AG20443 (cell line): ENCODE results near the gene VAV2.
"Not testable (repeated sequence)": the region's sequence is repeated elsewhere in the genome, so short reads cannot be mapped to it uniquely, and the experiment has no call there.

Source experiments
- DNase-seq: peaks from one replicate; pipeline ENCODE4 v3.0.0; 2012; ENCODE audit warnings: low spot score, mixed read lengths

VAV2 gene

DNA sequence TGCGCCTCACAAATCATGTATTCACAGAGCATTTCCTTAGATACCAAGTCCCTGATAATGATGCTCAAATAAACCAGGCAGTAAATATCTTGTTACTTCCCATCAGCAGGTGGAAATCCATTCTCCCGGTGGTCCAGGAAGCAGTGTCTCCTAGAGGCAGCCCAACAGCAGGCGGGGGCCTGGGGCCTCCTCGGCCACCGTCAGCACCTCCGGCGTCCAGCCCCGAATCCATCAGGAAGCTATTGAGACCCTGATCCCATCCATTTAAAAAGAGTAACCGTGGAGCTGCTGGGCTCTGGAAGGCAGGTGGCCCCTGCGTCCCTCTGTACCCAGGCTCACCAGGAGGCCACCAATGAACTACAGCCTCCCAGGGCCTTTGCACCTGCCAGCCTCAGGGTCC lies 54.0 kb downstream of the VAV2 start:
- DNase-seq, result no peak

DNA sequence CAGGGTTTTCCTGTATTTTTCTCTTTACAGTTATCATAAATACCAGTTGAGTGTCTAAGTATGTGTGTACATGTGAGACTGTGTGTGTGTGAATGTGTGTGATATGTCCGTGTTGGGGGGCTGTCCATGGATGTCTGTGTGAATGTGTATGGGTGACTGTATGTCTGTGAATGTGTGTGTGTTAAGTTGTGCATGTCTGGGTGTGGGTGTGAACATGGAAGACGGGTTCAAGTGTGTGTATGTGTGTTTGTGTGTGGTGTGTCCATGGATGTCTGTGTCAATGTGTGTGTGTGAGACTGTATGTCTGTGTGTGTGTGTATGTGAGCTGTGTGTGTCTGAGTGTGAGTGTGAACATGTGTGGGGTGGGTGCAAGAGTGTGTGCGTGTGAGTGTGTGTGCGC lies 55.0 kb downstream of the VAV2 start:
- no peak for DNase-seq

DNA sequence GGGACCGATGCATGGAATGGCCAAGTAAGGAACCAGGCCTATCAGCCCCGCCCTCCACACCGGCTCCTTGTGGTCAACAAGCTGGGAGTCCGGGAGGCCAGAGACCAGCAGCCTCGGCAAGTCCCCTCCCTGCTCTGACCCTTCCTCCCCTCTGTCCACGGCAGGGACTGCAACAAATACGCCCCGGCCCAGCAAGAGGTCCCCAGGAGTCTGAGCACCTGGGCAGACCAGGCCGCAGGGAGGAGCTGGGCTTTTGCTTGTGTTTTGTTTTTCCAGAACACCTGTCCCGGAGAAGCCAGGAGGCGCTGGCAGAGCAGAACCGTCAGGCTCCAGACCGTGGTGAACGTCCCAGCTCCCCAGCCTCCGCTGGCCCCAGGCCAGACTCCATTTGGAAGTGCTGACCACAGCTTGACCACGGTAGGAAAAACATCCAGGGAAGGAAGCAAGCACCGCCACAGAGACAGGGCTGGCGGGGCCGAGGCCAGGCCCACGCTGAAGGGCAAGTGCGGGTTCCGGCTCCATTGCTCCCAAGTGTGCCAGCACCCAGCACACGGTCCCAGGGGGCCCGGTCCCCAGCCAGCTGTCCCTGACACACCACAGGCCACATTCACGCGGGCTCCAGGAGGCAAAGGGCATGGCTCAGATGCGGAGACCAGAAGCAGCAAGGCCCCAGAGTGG lies 56.7 kb downstream of the VAV2 start:
- no peak for DNase-seq

DNA sequence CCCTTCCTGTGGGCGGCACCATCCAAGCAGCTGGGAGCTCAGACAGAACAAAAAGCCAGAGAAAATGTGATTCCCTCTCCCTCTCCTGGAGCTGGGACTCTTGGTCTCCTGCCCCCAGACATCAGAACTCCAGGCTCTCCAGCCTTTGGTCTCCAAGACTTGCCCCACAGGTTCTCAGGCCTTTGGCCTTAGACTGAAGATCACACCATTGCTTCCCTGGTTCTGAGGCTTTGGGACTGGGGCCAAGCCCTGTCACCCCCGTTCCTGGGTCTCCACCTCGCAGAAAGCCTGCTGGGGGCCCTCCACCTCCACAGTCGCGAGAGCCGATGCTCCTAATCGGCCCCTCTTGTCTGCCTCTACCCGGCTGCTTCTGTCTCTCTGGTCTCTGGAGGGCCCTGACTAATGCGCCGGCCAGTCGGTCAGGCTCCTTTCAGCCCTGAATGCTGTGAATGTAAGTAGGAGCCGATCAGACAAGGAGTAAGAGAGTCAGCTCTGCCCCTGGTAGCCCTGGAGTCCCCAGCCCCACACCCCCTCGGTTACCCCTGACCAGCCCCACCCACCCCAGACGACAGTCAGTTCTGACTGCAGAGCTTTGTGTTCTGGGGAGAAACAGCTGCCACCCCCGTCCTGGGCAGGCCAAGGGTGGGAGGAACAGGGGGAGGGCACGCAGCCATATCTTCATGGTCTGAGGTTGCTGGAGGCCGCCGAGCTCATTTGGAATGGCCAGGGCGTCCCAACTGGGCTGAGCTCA lies 57.5 kb downstream of the VAV2 start:
- no peak for DNase-seq

DNA sequence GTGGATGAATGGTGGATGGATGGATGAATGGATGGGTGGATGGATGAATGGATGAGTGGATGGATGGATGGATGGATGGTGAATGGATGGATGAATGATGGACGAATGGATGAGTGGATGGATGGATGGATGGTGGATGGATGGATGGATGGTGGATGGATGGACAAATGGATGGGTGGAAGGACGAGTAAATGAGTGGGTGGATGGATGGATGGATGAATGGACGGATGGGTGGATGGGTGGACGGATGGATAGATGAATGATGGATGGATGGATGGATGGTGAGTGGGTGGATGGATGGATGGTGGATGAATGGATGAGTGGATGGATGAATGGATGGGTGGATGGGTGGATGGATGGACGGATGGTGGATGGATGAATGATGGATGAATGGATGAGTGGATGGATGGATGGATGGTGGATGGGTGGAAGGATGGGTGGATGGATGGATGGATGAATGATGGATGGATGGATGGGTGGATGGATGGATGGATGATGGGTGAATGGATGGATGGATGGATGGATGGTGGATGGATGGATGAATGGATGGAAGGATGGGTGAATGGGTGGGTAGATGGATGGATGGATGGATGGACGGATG lies 58.6 kb downstream of the VAV2 start:
- no peak for DNase-seq

DNA sequence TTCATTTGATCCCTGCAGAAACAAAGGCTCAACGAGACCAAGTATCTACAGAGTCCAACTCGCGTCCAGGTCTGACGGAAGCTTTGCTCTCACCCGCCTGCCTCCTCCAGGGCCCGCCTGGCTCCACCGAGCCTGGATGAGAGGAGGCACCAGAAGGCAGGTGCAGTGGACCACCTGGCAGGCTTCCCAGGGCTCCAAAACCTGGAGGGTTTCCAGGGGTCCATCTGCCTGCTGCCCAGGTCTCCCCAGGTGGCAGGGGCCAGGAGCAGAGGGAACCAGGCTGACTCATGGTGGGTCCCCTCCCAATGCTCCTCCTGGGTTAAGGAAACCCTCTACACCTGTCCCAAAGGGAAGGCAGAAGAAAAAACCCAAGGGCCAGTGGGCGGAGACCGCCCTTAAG lies 59.5 kb downstream of the VAV2 start:
- no peak for DNase-seq

DNA sequence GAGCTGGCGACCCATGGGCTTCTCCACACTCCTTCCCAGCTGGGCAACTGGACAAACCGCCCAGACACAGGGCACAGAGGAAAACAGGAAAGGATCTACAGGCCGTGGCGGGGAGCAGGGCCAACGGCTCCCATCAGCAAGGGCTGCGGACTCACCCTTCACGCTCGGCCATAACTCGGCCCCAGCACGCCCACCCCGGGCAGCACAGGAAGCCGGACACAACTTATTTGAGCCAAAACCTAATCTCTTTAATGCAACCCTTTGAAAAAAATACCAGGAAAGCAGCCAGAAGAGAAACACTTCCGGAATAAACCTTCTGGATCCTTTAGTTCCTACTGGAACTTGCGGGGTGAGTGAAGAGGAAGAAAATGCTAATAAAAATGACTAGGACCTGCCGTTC lies 59.9 kb downstream of the VAV2 start:
- DNase-seq, result no peak

DNA sequence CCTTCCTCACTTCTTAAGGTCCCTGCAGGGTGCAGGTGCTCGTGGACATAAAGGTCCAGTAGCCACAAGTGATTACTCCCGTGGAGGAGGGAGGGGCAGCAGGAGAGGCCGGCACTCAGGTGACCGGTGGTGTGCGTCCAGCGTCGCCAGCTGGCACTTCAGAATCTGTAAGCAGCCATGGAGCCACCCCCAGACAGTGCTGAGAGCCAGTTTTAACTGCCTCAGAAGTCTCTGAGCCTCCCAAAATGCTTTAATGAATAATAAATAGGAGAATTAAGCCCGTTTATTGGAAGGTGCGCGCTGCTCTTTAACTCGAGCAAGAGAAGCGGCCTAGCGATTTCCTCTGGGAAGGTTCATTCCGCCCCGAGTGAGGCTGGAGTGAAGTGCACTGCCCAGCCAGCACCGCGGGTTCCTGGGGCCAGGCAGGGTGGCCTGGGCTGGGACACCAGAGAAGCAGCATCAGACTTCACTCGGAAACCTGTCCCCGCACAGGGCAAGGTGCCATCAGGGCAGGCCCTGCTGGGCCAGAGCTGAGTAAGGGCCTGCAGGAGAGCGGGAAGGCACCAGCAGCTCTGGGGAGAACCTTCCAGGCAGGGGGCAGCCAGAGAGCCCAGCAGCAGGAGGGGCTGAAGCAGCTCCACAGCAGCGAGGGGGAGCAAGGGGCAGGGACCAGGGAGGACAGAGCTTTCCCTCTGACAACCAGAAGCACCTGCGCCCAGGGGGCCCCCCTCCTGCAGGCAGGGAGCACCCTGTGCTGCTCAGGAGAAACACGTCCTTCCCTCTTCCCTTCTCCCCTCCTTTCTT lies 61.2 kb downstream of the VAV2 start:
- DNase-seq, result no peak

DNA sequence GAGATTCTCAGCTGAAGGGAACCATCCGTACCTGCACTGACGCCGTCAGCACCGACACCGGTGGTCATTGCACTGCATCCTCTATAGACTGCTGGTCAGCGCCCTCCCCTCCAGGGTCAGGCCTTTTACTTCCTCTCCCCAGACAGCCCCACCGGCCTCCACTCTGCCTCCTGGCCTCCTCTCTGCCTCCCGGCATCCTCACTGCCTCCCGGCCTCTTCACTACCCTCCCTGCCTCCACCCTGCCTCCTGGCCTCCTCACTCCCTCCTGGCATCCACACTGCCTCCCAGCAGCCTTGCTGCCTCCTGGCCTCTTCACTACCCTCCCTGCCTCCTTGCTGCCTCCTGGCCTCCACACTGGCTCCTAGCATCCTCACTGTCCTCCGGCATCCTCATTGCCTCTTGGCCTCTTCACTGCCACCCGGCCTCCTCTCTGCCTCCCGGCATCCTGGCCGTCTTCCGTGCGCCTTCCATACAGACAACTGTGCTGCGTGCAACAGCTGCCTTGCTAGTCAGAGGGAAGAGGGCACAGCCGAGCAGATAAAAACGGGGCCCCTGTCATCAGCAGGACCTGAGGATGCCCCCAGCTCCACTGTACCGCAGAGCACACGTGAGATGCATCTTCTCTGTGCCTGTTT lies 62.0 kb downstream of the VAV2 start:
- DNase-seq, result no peak

DNA sequence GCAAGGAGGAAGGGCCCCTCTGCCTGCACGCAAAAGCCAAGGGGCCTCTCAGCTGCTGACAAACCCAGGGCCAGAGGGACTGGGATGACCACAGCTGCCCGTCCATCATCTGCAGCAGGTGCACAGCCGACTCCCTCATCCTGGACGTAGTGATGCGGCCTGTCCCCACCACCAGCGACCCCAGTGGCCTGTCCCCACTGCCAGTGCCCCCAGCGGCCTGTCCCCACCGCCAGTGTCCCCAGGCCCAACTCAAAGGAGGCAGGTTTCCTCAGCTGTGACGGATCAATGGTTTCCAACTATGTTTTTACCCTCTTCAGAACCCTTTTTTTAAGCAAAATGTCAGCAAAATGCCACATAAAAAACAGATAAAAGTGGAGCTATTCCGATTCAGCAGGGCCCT lies 62.5 kb downstream of the VAV2 start:
- DNase-seq, result no peak

DNA sequence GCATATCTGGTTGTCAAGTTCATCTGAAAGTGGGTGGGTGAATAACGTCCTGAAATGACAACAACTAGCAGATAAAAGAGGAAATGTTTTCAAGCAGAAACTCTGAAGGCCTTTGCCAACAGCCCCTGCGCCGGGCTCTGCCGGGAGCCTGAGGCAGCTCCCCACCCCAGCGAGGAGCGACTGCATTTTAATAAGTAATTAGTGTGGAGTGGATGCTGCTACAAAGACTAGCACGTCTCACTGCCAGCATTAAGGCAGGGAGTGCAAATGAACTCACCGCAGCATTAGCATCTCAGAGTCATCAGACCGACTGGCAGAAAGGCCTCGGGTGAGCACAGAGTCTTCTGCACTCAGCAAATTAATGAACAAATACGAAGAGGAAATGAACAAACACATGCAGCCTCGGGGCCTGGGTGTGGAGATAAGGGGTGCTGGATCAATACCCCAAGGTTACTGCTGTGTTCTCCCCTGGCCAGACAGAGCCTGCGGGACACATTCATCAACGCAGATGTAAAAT lies 63.8 kb downstream of the VAV2 start:
- no peak for DNase-seq

DNA sequence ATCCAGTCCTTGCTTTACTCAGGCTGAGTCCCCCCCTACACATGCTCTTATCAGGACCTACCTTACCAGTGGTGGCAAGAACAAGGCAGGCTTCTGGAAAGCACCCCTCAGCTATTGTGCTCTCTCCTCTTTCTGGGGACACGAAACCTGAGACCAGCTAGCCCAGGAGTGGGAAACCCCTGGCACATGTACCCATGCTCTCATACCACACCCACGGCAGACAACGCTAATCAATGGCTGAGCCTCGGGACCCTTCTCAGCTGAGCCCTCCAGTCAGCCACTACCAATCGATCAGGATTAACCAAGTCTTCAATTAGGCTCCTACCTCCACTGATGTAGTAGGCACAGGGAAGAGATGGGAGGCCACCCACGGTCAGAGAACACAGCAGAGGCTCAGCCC lies 65.1 kb downstream of the VAV2 start:
- DNase-seq, result no peak

DNA sequence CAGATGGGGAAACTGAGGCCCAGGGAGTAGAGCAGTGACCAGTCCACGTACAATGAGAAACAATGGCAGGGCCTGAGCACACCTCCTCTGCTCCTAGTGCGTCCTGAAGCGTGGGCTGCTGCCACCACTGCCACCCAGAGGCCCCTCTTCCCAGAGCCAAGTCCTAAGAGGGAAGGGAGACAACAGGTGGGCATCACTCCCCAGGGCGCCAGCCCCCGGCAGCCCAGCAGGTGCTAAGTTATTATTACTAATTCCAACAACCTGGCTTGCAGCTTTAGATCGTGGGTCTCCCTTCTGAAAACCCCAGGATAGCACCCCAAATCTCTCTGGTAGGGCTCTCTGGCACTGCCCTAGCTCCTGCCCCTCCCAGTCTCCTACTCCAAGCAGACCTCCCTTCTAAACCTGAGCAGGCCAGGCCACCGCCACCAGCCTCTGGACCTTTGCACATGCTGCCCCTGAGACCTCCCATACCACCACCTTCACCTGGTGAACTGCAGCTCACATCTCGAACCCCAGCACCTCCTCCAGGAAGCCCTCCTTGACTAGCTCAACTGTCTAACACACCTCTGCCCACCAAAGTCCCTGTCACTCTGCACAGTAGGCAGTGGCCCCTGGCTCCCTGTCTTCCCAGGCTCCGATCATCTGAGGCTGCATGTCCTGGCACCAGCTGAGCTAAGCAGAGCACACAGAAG lies 65.8 kb downstream of the VAV2 start:
- no peak for DNase-seq

DNA sequence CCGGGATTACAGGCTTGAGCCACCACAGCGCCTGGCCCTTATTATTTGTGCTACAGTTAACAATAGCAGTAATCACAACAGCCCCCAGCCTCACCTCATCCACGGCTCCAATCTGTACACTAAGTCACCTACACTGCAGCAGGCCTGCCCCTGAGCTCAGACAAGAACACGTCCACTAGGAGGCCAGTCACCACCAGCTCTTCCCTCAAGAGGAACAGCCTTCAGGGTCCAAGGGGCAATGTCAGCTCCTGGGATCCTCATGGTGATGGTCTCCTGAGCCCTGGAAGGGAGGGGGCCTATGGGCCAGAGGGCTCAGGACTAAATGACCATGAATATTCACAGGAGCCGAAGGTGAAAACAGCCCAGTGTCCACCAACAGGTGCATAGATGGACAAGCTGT lies 67.7 kb downstream of the VAV2 start:
- DNase-seq, result no peak

DNA sequence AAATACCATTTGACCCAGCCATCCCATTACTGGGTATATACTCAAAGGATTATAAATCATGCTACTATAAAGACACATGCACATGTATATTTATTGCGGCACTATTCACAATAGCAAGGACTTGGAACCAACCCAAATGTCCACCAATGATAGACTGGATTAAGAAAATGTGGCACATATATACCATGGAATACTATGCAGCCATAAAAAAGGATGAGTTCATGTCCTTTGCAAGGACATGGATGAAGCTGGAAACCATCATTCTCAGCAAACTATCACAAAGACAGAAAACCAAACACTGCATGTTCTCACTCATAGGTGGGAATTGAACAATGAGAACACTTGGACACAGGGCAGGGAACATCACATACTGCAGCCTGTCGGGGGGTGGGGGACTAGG lies 68.5 kb downstream of the VAV2 start:
- not testable (repeated sequence) for DNase-seq

DNA sequence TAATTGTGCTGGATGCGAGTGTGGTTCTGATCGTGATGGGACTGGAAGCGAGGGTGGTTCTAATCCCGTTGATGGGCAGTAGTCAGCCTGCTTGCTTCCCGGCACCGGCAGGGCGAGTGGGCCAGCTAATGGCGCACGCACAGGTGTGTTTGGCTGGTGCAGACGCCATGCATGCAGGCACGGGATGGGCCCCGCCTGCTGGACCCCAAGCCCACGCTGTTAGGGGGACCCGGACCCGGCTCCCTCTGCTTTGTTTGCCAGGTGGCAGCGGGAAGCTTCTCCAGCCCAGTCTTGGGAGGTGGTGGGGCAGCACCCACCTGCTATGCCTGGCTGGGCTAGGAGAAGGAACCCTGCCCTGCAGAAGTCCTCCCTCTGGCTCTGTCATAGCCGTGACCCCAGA lies 70.3 kb downstream of the VAV2 start:
- DNase-seq, result no peak

DNA sequence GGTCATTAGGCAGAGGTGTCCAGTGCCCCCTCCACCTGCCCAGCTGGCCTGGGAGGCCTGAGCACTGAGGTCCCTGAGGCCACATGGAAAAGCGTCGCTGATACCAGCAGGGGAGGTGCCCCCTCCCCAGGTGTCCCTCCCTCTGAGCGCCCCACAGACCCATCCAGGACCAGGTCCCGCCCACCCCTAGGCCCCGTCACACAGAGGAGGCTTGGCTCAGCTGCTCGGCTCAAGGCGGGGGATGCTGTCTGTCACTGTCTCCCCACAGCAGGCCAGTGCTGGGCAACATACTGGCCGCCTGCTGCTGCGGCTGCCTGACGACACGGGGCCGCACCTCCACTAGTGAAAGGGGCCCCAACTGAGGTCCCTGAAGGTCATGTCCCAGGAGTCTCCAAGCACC lies 71.7 kb downstream of the VAV2 start:
- DNase-seq, result no peak

DNA sequence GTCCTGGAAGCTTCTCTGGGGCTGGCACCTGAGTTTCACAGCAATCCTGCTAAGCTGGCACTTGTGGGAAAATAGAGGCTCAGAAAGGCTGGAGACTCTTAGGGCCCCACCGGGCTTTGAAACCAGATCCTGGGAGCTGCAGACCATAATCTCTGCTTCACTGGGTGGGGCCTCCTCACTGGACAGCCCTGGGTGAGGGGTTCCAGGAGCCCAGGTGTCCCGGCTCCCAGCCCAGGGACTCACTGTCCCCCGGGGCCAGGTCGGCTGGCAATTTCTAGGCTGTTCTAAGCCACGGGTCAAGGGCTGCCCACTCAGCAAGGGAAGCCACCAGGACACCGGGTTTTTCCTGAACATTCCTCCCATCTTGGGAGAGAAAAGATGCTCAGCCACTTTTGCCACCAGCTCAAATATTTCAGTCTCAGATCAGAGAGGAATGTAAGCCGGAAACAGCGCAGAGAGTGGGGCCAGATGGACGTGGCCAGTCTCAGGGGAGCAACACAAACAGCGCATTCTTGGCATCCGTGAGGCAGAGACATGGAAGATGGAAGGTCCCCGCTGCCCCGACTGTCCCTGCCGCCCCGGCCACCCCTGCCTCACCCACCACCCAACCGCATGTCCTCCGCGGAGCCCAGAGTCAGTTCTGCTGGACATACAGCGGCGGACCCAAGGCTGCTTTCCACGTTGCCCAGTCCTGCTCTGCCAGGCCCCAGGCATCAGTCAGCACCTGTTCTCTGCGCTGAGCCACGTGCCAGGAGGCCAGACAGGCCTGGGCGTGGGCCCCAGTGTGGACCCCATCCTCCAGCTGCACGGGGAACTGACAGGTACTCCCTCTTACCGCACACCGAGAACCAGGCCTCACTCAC lies 72.6 kb downstream of the VAV2 start:
- no peak for DNase-seq

DNA sequence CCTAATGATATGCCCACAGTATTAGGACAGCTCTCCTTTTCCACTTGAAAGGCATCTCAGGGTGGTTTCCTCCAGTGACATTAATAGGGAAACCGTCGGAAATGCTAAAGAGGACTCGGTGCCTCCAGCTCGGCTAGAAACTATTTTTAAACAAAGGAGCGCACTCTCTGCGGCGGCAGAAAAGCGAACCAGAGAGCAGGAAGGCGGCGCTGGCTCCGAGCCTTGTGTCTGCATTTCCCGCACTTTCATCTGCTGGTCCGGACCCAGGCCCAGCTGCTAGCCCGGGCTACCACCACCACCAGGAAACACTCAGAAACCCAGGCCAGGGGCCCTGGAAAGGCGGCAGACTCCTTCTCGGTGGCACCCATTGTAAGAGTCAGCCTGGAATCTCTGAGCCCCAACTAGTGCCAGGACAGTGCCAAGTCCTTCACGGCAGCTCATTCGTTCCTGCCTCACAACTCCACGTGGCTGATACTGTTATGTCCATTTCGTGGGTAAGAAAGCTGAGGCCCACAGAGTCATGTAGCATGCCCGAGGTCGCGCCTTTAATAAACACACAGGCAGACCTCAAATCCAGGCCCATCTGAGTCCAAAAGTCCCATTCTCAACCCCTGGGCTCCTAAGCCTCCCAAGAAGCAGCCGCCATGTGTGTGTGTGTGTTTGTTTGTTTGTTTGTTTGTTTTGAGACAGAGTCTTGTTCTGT lies 73.9 kb downstream of the VAV2 start:
- no peak for DNase-seq

DNA sequence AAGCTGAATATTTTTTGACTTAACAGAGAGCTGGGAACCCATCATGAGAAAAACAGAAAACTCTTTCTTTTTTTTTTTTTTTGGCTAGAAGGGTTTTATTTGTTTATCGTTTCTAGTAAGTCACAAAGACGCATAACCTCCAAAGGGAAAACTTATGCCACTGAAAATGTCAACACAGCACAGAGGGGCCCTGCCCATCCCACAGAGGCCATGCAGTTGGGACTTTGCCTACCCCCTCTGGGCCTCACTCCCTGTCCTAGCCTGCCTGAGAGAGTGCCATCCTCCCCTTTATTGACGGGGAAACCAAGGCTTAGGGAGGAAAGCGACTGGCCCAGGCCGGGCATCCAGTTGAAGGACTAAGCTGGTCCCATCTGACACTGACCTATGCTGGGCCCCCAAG lies 74.7 kb downstream of the VAV2 start:
- DNase-seq, result no peak
